Endothelial cell of umbilical vein (primary cell): ENCODE measurements around the gene SPG21. TPM values are rescaled to one million over a fixed set of nuclear protein-coding genes. Genes with fewer than 3 reads are reported as not detected.

ENCODE experiments used
- BruUV-seq: library from RNA; stranded (reverse); fragments of 400-500 nt; replicated peaks from 2 replicates; lab custom pipeline; 2021; lab: Mats Ljungman, UMichigan
- CTCF ChIA-PET: fragments of 300-600, 350-600 bp; sonication (Branson Sonifier 250); formaldehyde crosslinking; loops from one replicate; lab custom pipeline; 2021; ENCODE audit warnings: antibody characterized with exemption, inconsistent platforms; lab: Charles Lee
- POLR2A ChIA-PET: fragments of 300-600, 350-600 bp; sonication (Branson Sonifier 250); formaldehyde crosslinking; loops from one replicate; lab custom pipeline; 2021; ENCODE audit warnings: antibody characterized with exemption, inconsistent platforms; lab: Charles Lee
- DNase-seq: peaks from one replicate; pipeline ENCODE4 v3.0.0-alpha.2; 2011; ENCODE audit warnings: low read depth, low spot score
- FAIRE-seq: peaks from 2 replicates; lab custom pipeline; 2011; peaks lifted over from hg19 to GRCh38; lab: Jason Lieb, UNC
- H2AFZ ChIP-seq: 2 replicates; pipeline ENCODE4 v1.6.0; 2012; ENCODE audit warnings: low read depth, low read length, control low read depth, inconsistent platforms
- H3K27ac ChIP-seq: 2 replicates; pipeline ENCODE4 v1.5.1; 2011; ENCODE audit warnings: low read depth, mild to moderate bottlenecking, control low read depth, low read length, moderate library complexity; ENCODE audit not compliant: insufficient read depth
- H3K27me3 ChIP-seq, 2 experiments: 2 replicates each; pipeline versions ENCODE4 v1.6.0 to v1.6.1; 2011; ENCODE audit warnings: low read length in 2 of 2, mixed read lengths in 1 of 2; ENCODE audit not compliant: control insufficient read depth in 2 of 2, insufficient read depth in 2 of 2
- H3K36me3 ChIP-seq, 2 experiments: 2 replicates in 1 of 2; 3 replicates in 1 of 2; pipeline ENCODE4 v1.5.1; 2011; ENCODE audit warnings: low read length in 2 of 2, mild to moderate bottlenecking in 1 of 2, moderate library complexity in 1 of 2; ENCODE audit not compliant: control insufficient read depth in 2 of 2, insufficient read depth in 2 of 2; ENCODE audit errors: extremely low read depth in 1 of 2
- H3K4me1 ChIP-seq: 3 replicates; pipeline ENCODE4 v1.5.1; 2011; ENCODE audit warnings: mild to moderate bottlenecking, low read length; ENCODE audit not compliant: control insufficient read depth, insufficient read depth; ENCODE audit errors: extremely low read depth
- H3K4me2 ChIP-seq: 2 replicates; pipeline ENCODE4 v1.6.1; 2011; ENCODE audit warnings: low read length, control low read depth, mixed read lengths; ENCODE audit not compliant: insufficient read depth
- H3K4me3 ChIP-seq, 3 experiments: fragments of 200-600 bp in 1 of 3; sonication (generic), shearing (Covaris generic) in 1 of 3; replicated peaks in 1 of 3; 2 replicates each; pipeline ENCODE4 v1.5.1; 2011 to 2016; ENCODE audit warnings: control low read depth in 3 of 3, low read length in 3 of 3, mild to moderate bottlenecking in 2 of 3, inconsistent platforms in 1 of 3, low read depth in 1 of 3, moderate library complexity in 1 of 3; ENCODE audit not compliant: insufficient read depth in 1 of 3
- H3K79me2 ChIP-seq: 2 replicates; pipeline ENCODE4 v1.6.0; 2012; ENCODE audit warnings: low read length, inconsistent platforms; ENCODE audit not compliant: control insufficient read depth, insufficient read depth
- H3K9ac ChIP-seq: replicated peaks from 2 replicates; pipeline ENCODE3; 2011; ENCODE audit warnings: low read length, control low read depth; ENCODE audit not compliant: insufficient read depth; ENCODE audit errors: extremely low read depth
- H3K9me1 ChIP-seq: replicated peaks from 3 replicates; pipeline ENCODE4 v1.6.0; 2011; ENCODE audit warnings: mild to moderate bottlenecking, low read length; ENCODE audit not compliant: control insufficient read depth, insufficient read depth; ENCODE audit errors: extremely low read depth
- H3K9me3 ChIP-seq: replicated peaks from 2 replicates; pipeline ENCODE4 v1.5.1; 2012; ENCODE audit warnings: low read length, inconsistent platforms; ENCODE audit not compliant: control insufficient read depth, insufficient read depth
- H4K20me1 ChIP-seq: replicated peaks from 2 replicates; pipeline ENCODE3; 2011; ENCODE audit warnings: mild to moderate bottlenecking, low read length; ENCODE audit not compliant: control insufficient read depth, insufficient read depth; ENCODE audit errors: extremely low read depth
- EZH2 ChIP-seq: IDR thresholded peaks from 2 replicates; pipeline ENCODE4 v1.6.1; 2012; ENCODE audit warnings: borderline replicate concordance, low read depth, mild to moderate bottlenecking, moderate library complexity, low read length, inconsistent platforms; ENCODE audit not compliant: severe bottlenecking
- FOS ChIP-seq: IDR thresholded peaks from 2 replicates; pipeline ENCODE4 v1.6.1; 2011; ENCODE audit warnings: mild to moderate bottlenecking, low read length, moderate library complexity, borderline replicate concordance; ENCODE audit not compliant: insufficient read depth
- GATA2 ChIP-seq: IDR thresholded peaks from 2 replicates; pipeline ENCODE4 v1.7.0; 2011; ENCODE audit warnings: low read depth, mild to moderate bottlenecking, moderate library complexity, mixed read lengths, low read length; ENCODE audit not compliant: insufficient read length, insufficient read depth
- JUN ChIP-seq: IDR thresholded peaks from 2 replicates; pipeline ENCODE4 v1.6.1; 2011; ENCODE audit warnings: borderline replicate concordance, low read depth; ENCODE audit not compliant: insufficient read length, insufficient read depth
- MAX ChIP-seq: IDR thresholded peaks from 2 replicates; pipeline ENCODE4 v1.6.1; 2011; ENCODE audit not compliant: insufficient read depth, insufficient read length
- MYC ChIP-seq: IDR thresholded peaks from one replicate; pipeline ENCODE4 v1.6.1; 2011; ENCODE audit warnings: mild to moderate bottlenecking, low read depth, low read length
- POLR2A ChIP-seq: IDR thresholded peaks from 2 replicates; pipeline ENCODE4 v1.6.1; 2012; ENCODE audit warnings: low read depth, mild to moderate bottlenecking, control low read depth, low read length
- POLR2AphosphoS5 ChIP-seq: IDR thresholded peaks from 2 replicates; pipeline ENCODE4 v1.6.1; 2012; ENCODE audit warnings: low read depth, mild to moderate bottlenecking, control low read depth, low read length, moderate library complexity; ENCODE audit not compliant: insufficient read depth
- dilution Hi-C: fragments of 300-500 bp; cut with MboI; formaldehyde crosslinking; loops from one replicate; pipeline ENCODE4 v1.15.0; 2019; ENCODE audit warnings: low sequenced_read_pairs; ENCODE audit not compliant: extremely low pct_ligation_motif_present
- intact Hi-C: fragments of 100-400 bp; cut with micrococcal nuclease; formaldehyde crosslinking; loops from one replicate; pipeline ENCODE4 v1.10.0; 2022
- polyA plus RNA-seq, 4 experiments: library from polyadenylated mRNA; depleted of rRNA in 3 of 4; stranded (reverse) in 3 of 4; unstranded in 1 of 4; fragments of >200 nt; gene quantifications; 2 replicates each; pipeline versions ENCODE4 v1.2.1 to v1.2.3, GENCODE V29; 2011 to 2012; ENCODE audit warnings: missing spikeins in 1 of 4
- total RNA-seq: library from RNA; stranded (reverse); gene quantifications from 2 replicates; pipeline ENCODE4 v1.2.3, GENCODE V29; 2021
- TF ChIP-seq, protein P1 (sequence below), 2 donors: IDR thresholded peaks; 1 replicate in 1 of 2; 2 replicates in 1 of 2; pipeline ENCODE4 v1.5.1; 2011; ENCODE audit warnings: low read length in 2 of 2, mild to moderate bottlenecking in 2 of 2, moderate library complexity in 2 of 2, control low read depth in 1 of 2, inconsistent platforms in 1 of 2, low read depth in 1 of 2; ENCODE audit not compliant: insufficient read depth in 1 of 2; ENCODE audit errors: extremely low read depth in 1 of 2

The SPG21 gene
- total and polyA plus RNA-seq, 2 donors (not counting 3 experiments of a cell fraction or from before 2014, with no cell fraction given): 70.2 to 82.5 TPM

DNA sequence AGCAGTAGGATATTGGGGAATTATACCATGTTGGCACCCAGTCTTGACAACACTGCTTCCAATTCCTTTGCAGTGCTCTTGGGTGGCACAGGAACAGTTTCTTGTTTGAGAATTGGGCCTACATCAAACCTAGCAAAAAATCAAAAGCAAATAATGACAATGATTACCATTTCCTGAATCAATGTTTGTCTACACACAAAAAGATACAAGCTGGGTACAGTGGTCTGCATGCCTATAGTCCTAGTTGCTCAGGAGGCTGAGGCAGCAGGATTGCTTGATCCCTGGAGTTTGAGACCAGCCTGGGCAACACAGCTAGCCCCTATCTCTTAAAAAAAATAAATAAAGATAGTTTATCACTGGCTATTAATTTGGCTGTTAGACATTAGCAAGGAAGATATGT is 31.8 kb upstream of the SPG21 start:
- Histone ChIP-seq H3K4me1 (no peaks in the 10 kb centered on the region), H3K9me3 (no peaks in the 10 kb centered on the region), H2AFZ (no peak overlapping the region), H3K27me3 (no peaks in the 10 kb centered on the region), H3K9ac (no peak overlapping the region), H3K79me2 (no peaks in the 10 kb centered on the region), H3K4me2 (no peak overlapping the region), H3K27ac (no peak overlapping the region), H4K20me1 (no peaks in the 10 kb centered on the region), H3K36me3 (peaks cover 9 to 12% of the 10 kb centered on the region in 2 experiments), H3K9me1 (no peaks in the 10 kb centered on the region), H3K4me3 (no peak overlapping the region)
- FAIRE-seq (no peak), DNase-seq (no peak)
- intact Hi-C loops (no loop called here), dilution Hi-C loops (no loop called here)
- TF ChIP-seq MAX (no peak), POLR2A (no peak), JUN (no peak), POLR2AphosphoS5 (no peak), MYC (no peak), FOS (no peak), EZH2 (no peak), GATA2 (no peak)
- TF ChIP-seq, protein P1, sequence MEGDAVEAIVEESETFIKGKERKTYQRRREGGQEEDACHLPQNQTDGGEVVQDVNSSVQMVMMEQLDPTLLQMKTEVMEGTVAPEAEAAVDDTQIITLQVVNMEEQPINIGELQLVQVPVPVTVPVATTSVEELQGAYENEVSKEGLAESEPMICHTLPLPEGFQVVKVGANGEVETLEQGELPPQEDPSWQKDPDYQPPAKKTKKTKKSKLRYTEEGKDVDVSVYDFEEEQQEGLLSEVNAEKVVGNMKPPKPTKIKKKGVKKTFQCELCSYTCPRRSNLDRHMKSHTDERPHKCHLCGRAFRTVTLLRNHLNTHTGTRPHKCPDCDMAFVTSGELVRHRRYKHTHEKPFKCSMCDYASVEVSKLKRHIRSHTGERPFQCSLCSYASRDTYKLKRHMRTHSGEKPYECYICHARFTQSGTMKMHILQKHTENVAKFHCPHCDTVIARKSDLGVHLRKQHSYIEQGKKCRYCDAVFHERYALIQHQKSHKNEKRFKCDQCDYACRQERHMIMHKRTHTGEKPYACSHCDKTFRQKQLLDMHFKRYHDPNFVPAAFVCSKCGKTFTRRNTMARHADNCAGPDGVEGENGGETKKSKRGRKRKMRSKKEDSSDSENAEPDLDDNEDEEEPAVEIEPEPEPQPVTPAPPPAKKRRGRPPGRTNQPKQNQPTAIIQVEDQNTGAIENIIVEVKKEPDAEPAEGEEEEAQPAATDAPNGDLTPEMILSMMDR (IDR thresholded peaks at IDR 0.05; ENCODE audit: extremely low read depth in 1 of 2, insufficient read depth in 1 of 2, low read depth in 1 of 2, low read length in 2 of 2): no peak
- CTCF ChIA-PET: no interaction called here
- POLR2A ChIA-PET: no interaction called here
- BruUV-seq: no TSS peak
